Stimulated activated CD4-positive, alpha-beta T cell treated with anti-CD3 and anti-CD28 coated beads, Interleukin-1b, Interleukin-23, amount 100 ng/mL, for 4 hours (primary cell): ENCODE data around the gene ADAMTS16.

Experiments used
- DNase-seq, 2 donors: peaks; one replicate each; pipeline ENCODE4 v3.0.0-alpha.2; 2020; ENCODE audit warnings: low read depth in 2 of 2

Gene ADAMTS16

DNA sequence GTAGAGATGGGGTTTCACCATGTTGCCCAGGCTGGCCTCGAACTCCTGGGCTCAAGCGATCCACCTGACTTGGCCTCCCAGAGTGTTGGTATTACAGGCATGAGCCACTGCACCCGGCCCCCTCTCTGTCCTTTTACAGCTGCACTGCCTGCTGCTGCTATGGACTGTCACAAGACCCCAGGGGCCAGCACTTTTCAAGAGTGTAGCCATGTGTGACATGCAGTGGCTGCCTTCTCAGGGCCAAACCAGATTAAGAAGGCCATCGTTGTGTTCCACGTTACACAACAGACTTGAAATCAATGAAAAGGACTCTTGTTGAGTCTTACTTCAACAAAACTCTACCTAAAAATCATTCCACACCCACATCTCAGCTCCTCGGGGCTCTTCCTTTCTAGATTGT is 203.4 kb downstream of the ADAMTS16 start:
- DNase-seq, result no peak

GRCh38 chr5:5344051-5344571 is 204.0 kb downstream of the ADAMTS16 start:
- DNase-seq, result no peak

DNA sequence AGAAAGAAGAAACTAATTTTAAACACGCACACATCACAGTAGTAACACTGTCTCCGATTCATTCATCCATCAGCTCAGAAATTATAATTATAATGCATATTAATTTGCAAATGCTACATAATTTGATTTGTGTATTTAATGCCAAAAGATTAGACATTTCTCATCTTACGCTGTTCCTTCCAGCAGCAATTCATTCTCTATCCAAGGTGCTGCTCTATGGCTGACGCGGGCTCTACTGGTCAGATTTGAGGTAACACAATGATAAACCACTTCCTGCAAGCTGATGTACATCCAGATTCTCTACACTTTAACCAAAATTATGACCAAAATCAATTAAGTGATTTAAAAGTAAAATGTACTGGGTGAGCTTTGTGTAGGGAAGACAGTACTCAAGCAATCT is 204.5 kb downstream of the ADAMTS16 start:
- DNase-seq, result no peak

- no peak for DNase-seq
These were observed 207.3 kb downstream of the ADAMTS16 start for GRCh38 chr5:5347442-5347841.

DNA sequence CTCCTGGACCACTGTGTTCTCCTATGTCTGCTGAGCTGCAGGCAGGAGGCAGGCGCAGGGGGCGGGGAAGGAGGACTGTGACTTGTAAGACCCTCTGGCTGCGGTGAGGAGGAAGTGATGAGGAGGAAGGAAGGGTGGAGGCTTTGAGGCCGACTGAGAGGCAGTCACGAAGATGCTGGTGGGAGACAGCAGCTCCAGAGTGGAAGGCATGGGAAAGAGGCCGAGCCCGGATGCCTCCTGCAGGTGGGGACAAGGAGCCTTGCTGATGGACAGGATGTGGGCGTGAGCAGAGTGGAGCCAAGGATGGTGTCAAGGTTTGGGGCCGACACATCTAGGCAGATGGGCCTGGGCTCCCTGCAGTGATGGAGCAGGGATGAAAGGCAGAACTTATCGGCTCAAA is 208.0 kb downstream of the ADAMTS16 start:
- DNase-seq, result no peak

- no peak for DNase-seq
These were observed 208.4 kb downstream of the ADAMTS16 start for GRCh38 chr5:5348576-5348975.

GRCh38 chr5:5350101-5350500 is 210.0 kb downstream of the ADAMTS16 start:
- no peak for DNase-seq

DNA sequence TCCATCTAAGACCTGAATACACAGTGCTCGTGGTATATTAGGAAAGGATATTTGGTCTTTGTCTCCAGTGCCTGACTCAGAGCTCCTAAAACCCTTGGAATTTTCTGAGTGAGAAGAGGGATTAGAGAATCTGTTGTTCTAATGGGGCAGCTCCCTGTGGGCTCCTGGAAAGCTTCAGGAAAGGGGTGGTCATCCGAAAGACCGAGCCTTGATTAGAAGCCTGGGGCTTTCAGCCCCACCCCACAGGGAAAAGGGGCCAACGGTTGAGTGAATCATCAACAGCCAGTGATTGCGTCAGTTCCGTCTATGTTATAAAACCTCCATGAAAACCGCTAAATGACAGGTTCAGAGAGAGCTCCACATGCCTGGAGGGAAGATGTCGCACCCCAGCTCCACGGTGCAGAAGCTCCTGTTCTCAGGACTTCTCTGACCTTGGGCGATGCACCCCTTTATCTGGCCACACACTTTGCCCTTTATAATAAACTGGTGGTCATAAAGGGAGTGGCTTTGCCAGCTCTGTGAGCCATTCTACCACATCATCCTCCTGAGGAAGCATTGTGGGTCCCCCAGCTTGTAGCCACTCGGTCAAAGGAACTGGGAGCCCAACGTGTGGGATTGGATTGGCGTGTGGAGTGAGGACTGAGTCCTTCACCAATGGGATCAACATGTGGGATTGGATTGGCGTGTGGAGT is 211.3 kb downstream of the ADAMTS16 start:
- no peak for DNase-seq

- no peak for DNase-seq
These were observed 212.5 kb downstream of the ADAMTS16 start for GRCh38 chr5:5352675-5353074.

- no peak for DNase-seq
These were observed 213.6 kb downstream of the ADAMTS16 start for GRCh38 chr5:5353681-5354080.

GRCh38 chr5:5356765-5357164 is 216.6 kb downstream of the ADAMTS16 start:
- DNase-seq, result no peak

DNA sequence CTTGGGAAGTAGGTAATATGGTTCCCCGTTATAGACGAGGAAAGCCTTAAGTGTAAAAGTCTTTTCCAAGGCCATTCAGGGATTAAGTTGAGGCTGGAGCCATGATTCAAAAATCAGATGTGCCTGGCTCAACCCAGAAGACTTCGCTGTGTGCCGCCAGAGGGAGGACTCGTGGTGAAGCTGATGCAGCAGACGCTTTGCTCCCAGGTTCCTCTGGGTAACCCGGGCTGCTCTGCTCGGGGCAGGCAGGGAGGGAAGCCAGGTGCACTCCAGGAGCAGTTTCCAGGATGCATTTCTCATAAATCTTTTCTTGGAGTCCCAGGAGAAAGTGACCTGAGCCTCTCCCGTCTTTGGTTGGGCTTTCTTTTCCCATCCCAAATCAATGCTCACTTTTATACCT is 219.5 kb downstream of the ADAMTS16 start:
- DNase-seq, result no peak

DNA sequence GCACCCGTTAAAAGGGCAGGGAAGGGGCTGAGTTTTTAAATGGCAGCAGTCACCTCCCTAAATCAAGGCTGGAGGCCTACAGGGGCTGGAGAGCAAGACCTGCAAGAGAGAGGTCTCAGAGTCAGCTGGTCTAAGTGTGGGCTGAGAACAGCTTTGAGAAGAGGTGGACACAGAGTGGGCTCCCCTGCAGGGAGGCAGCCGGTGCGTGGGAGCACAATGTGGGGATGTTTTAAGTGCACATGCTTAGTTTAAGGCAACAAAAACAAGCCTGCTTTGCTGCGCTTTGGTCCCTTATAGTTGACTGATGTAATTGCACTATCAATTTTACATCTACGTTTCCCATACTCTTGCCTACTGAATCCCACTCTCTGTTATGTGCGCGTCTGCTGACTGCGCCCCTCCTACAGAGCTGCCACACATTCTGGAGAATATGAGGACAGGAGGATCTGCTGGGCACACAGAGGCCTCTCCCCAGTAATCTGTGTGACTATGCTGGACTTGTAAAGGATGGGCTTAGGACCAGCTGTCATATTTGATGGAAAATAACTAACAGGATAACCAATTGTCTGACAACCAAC is 220.3 kb downstream of the ADAMTS16 start:
- no peak for DNase-seq

- no peak for DNase-seq
These were observed 220.9 kb downstream of the ADAMTS16 start for GRCh38 chr5:5360941-5361520.

DNA sequence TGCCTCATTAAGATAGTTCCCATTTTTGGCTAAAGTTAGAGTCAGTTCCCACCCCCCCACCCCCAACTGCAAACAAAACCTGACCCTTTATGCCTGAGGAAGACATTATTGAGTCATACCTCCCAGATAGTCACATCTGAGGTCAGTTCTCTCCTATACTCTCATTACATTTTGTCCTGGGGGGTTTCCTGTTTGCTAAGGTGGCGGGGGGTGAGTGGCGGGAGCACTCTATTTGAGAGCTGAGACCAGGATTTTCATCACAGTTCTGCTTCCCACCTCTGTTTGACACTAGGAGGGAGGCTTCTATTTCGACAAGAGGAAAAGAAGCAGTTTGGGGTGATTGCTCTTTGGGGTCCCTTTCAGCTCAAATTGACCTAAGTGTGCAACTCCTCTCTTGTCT is 222.9 kb downstream of the ADAMTS16 start:
- no peak for DNase-seq

DNA sequence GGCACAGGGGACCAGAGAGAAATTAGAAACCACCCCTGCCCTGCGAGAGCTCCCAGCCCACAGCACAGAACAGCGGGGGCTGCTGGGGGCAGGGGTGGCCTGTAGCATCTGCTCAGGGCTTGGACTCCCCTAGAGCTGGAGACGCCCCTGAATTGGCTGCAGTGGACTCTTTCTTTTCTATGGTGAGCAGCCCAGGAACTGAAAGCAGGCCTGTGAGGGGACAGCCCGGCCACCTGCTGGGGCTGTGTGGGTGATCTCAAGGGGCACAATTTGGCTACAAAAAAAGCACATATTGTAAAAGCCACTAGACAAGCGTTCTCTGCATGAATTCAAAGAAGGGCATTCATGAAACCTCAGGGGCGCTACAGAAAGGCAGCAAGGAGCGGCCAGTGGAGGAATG is 224.8 kb downstream of the ADAMTS16 start:
- no peak for DNase-seq

DNA sequence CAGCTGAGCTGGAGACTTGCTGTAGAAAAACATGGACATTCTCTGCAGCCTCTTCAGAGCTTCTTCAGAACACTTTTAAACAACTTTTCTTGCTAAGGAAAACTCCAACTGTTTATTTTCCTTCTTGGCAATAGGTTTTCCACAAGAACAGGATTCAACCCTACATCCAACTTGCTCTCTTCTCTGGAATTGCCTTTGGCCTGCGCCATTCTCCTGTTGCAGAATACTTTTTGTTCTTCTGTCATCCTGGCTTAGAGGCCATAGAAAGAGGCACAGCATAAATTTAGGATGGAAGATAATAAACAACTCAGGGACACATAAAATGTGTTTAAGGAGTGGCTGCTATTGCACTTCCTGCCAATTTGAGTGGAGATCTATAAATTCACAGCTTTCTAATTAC is 227.6 kb downstream of the ADAMTS16 start:
- DNase-seq, result no peak

- DNase-seq, result no peak
These were observed 229.0 kb downstream of the ADAMTS16 start for GRCh38 chr5:5369051-5369605.
